Nephron (organoid): ENCODE results near the gene RBM4.
A peak's percentile ranks its signal among the peaks of the same experiment; 100 is the strongest.

Experiments
- H3K27ac Mint-ChIP-seq, 3 experiments: 2 replicates each; pipeline ENCODE4 v1.8.0; 2020; ENCODE audit warnings: mixed read lengths in 3 of 3, mild to moderate bottlenecking in 2 of 3, moderate library complexity in 1 of 3
- H3K27me3 Mint-ChIP-seq: 2 replicates; pipeline ENCODE4 v1.8.0; 2021; ENCODE audit warnings: low read depth, mild to moderate bottlenecking, moderate library complexity, mixed read lengths
- H3K36me3 Mint-ChIP-seq: 2 replicates; pipeline ENCODE4 v1.8.0; 2020; ENCODE audit warnings: low read depth, mixed read lengths
- H3K4me1 Mint-ChIP-seq: 2 replicates; pipeline ENCODE4 v1.8.0; 2020; ENCODE audit warnings: mixed read lengths
- H3K4me3 Mint-ChIP-seq, 3 experiments: 2 replicates each; pipeline ENCODE4 v1.8.0; 2020; ENCODE audit warnings: mild to moderate bottlenecking in 3 of 3, mixed read lengths in 3 of 3, moderate library complexity in 2 of 3
- H3K9me3 Mint-ChIP-seq: 2 replicates; pipeline ENCODE4 v1.8.0; 2020; ENCODE audit warnings: mixed read lengths
- CTCF ChIP-seq, 3 experiments: fragments of 200-600 bp; sonication (generic); IDR thresholded peaks; one replicate each; pipeline ENCODE4 v1.5.0; 2021; ENCODE audit warnings: antibody characterized with exemption in 3 of 3; ENCODE audit not compliant: unreplicated experiment in 3 of 3

Gene RBM4

GRCh38 chr11:66614073-66614472 is 24.4 kb upstream of the RBM4 start:
- H3K4me3 Mint-ChIP-seq = peak overlapping the region in 1 of 3 experiments; percentile 44
- H3K36me3 Mint-ChIP-seq = peaks cover 13% of the 10 kb centered on the region
- TF ChIP-seq CTCF (IDR thresholded peaks at IDR 0.05; ENCODE audit: unreplicated experiment in 3 of 3) = no peak
- no peaks in the 10 kb centered on the region for H3K9me3 Mint-ChIP-seq
- H3K4me1 Mint-ChIP-seq = peaks cover 29% of the 10 kb centered on the region
- no peak overlapping the region for H3K27ac Mint-ChIP-seq
- H3K27me3 Mint-ChIP-seq = no peaks in the 10 kb centered on the region

DNA sequence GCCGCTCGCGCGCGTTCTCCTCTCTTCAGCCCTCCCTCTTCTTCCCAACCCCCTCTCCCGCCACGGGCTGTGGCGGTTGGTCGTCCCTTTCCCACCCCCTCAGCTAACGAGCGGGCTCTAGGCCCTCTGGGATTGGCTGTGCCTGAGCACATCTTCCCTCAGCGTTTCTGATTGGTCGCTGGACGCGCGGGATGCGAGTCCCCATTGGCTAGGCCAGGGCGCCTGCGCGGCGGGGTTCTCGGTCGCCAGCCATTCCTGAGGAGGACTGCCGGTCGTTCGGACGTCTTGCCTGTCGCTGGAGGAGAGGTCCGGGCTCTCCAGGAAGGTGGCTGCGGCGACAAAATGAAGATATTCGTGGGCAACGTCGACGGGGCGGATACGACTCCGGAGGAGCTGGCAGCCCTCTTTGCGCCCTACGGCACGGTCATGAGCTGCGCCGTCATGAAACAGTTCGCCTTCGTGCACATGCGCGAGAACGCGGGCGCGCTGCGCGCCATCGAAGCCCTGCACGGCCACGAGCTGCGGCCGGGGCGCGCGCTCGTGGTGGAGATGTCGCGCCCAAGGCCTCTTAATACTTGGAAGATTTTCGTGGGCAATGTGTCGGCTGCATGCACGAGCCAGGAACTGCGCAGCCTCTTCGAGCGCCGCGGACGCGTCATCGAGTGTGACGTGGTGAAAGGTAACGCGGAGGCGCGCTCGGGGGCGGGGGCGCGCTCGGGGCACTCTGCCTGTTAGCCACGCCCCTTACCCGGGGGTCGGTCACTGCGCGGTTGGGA is 21.9 kb upstream of the RBM4 start, which contains the start of gene RBM14:
Gene RBM14, plus strand, starts transcription at position 252 of the 776 bp plus-strand sequence. Its CDS starts 91 bp downstream, at position 343.
- Mint-ChIP-seq H3K27ac (peak within 1 kb of the TSS; percentile 87 to 99 (median 98)), H3K4me3 (peak within 1 kb of the TSS; percentile 99), H3K36me3 (peaks cover 26% of the 10 kb centered on the region), H3K9me3 (no peaks in the 10 kb centered on the region), H3K27me3 (no peaks in the 10 kb centered on the region), H3K4me1 (peaks cover 32% of the 10 kb centered on the region)
- no peak for TF ChIP-seq CTCF (IDR thresholded peaks at IDR 0.05; ENCODE audit: unreplicated experiment in 3 of 3)

DNA sequence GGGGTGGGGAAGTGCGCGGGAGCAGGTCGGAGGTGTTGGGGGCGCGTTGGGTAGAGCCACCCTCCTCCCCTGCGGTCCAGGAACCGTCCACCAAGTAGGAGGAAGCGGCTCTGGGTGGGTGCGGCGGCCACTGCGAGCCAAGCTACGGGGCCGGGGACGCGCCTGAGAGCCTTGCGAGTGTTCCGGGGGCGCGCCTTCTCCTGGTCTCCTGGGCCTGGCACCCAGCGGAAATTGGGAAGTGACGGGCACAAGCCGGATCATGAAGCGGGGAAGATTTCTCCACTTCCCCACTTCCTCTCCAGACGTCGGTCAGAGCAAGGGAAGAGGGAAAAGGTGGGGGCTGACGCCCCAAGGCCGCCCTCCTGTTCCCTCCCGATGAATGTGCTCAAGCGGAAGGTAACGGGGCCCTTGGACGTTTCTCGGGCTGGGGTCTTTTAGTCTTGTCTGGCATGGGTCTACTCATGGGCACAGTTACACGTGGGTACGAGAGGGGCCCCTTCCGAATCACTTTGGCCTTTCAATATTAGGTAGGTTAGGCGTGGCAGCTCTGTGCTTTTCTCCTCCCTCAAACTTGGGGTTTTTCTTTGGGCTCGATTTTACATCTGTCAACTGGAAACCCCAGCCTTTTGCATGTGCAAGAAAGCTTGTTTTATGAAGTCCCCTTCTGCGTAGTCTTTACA is 21.2 kb upstream of the RBM4 start:
- peaks cover 32% of the 10 kb centered on the region for H3K4me1 Mint-ChIP-seq
- H3K36me3 Mint-ChIP-seq = peaks cover 28% of the 10 kb centered on the region
- peak overlapping the region; percentile 87 to 99 (median 98) for H3K27ac Mint-ChIP-seq
- no peaks in the 10 kb centered on the region for H3K27me3 Mint-ChIP-seq
- peak overlapping the region; percentile 99 for H3K4me3 Mint-ChIP-seq
- no peaks in the 10 kb centered on the region for H3K9me3 Mint-ChIP-seq
- no peak for TF ChIP-seq CTCF (IDR thresholded peaks at IDR 0.05; ENCODE audit: unreplicated experiment in 3 of 3)

- Mint-ChIP-seq H3K36me3 (peaks cover 45% of the 10 kb centered on the region), H3K9me3 (no peaks in the 10 kb centered on the region), H3K4me1 (peaks cover 39% of the 10 kb centered on the region), H3K27me3 (no peaks in the 10 kb centered on the region), H3K4me3 (peak overlapping the region; percentile 99), H3K27ac (peak overlapping the region; percentile 87 to 99 (median 98))
- no peak for TF ChIP-seq CTCF (IDR thresholded peaks at IDR 0.05; ENCODE audit: unreplicated experiment in 3 of 3)
Observed at GRCh38 chr11:66619080-66619554, 19.4 kb upstream of the RBM4 start.

- H3K27ac Mint-ChIP-seq = no peak overlapping the region
- no peaks in the 10 kb centered on the region for H3K27me3 Mint-ChIP-seq
- no peak overlapping the region for H3K4me3 Mint-ChIP-seq
- peaks cover 7% of the 10 kb centered on the region for H3K4me1 Mint-ChIP-seq
- H3K36me3 Mint-ChIP-seq = peaks cover 68% of the 10 kb centered on the region
- H3K9me3 Mint-ChIP-seq = no peaks in the 10 kb centered on the region
- TF ChIP-seq CTCF (IDR thresholded peaks at IDR 0.05; ENCODE audit: unreplicated experiment in 3 of 3) = no peak
Observed at GRCh38 chr11:66624450-66624849, 14.1 kb upstream of the RBM4 start.
